ENCODE results near the gene ITPRID1.

DNA sequence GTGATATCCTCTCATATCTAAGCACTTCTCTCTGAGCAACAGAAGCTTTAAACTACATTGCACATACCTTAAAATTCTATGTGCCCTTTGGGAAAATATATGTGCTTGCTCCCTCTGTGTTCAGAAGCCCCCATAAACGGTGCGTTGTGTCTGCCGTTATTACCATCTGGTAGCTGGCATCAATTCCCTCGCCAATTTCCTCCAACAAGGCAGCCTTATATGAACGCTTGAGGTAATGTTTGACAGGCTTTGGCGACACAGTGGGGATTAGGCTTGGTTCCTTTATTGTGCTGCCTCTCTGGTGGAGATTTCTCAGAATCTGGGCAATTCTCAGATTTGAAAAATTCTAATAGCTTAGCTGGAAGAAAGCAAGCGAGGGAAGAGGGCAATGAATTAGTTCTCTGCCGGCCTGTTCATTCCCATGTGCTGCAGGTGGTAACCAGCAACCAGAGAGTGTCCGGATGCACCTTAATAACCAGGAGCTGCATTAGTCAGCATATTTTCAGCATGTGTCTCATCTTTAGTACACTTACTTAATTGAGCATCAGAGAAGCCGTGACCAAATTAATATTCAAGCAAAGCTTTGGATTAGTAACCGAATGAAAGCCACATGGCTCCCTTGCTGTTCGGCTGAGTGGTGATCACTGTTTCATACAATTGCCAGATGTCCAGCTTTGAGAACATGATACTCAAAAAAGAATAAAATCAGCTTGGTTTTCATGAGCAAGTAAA lies 165.8 kb downstream of the ITPRID1 start:
- TF ChIP-seq, protein P1, sequence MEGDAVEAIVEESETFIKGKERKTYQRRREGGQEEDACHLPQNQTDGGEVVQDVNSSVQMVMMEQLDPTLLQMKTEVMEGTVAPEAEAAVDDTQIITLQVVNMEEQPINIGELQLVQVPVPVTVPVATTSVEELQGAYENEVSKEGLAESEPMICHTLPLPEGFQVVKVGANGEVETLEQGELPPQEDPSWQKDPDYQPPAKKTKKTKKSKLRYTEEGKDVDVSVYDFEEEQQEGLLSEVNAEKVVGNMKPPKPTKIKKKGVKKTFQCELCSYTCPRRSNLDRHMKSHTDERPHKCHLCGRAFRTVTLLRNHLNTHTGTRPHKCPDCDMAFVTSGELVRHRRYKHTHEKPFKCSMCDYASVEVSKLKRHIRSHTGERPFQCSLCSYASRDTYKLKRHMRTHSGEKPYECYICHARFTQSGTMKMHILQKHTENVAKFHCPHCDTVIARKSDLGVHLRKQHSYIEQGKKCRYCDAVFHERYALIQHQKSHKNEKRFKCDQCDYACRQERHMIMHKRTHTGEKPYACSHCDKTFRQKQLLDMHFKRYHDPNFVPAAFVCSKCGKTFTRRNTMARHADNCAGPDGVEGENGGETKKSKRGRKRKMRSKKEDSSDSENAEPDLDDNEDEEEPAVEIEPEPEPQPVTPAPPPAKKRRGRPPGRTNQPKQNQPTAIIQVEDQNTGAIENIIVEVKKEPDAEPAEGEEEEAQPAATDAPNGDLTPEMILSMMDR (IDR thresholded peaks at IDR 0.05 in 8 of 11, conservative IDR thresholded peaks at IDR 0.05 in 3 of 11) = no peak
- no peak for TF ChIP-seq POLR2A (IDR thresholded peaks at IDR 0.05)
- no peak for TF ChIP-seq POLR2AphosphoS5 (IDR thresholded peaks at IDR 0.05)
